Peyer's patch (tissue), 4 donors: Measurements from ENCODE around the gene SUCLG1. TPM values are rescaled to one million over a fixed set of nuclear protein-coding genes. Genes with fewer than 3 reads are reported as not detected.

Experiments used
- DNase-seq, 3 donors: peaks; one replicate each; pipeline ENCODE4 v3.0.0-alpha.2; 2017 to 2019
- H3K27ac ChIP-seq, 4 donors: fragments of 200-600 bp; sonication (generic); one replicate each; pipeline ENCODE4 v1.5.1; 2016 to 2019
- H3K27me3 ChIP-seq, 2 donors: fragments of 200-600 bp; sonication (generic); one replicate each; pipeline ENCODE4 v1.5.1; 2019
- H3K36me3 ChIP-seq, 3 donors: fragments of 200-600 bp; sonication (generic); one replicate each; pipeline ENCODE4 v1.5.1; 2016 to 2019
- H3K4me1 ChIP-seq, 4 donors: fragments of 200-600 bp; sonication (generic); one replicate each; pipeline ENCODE4 v1.5.1; 2016 to 2019
- H3K4me3 ChIP-seq, 4 donors: fragments of 200-600 bp; sonication (generic); 1 replicate in 3 of 4; 2 replicates in 1 of 4; pipeline ENCODE4 v1.5.1; 2016 to 2019; ENCODE audit warnings: mild to moderate bottlenecking in 1 of 4
- H3K9me3 ChIP-seq, 4 donors: fragments of 200-600 bp; sonication (generic); one replicate each; pipeline ENCODE4 v1.5.1; 2016 to 2019; ENCODE audit warnings: mild to moderate bottlenecking in 1 of 4
- POLR2A ChIP-seq, 2 donors: fragments of 450-650 bp; IDR thresholded peaks; one replicate each; pipeline ENCODE4 v1.5.1; 2017; ENCODE audit warnings: antibody characterized with exemption in 2 of 2, mild to moderate bottlenecking in 2 of 2, moderate library complexity in 2 of 2
- total RNA-seq, 4 donors: library from RNA; depleted of rRNA; stranded (reverse); fragments of >200 nt; gene quantifications; one replicate each; pipeline ENCODE4 v1.1.0, GENCODE V29; 2016
- TF ChIP-seq, protein P1 (sequence below), 6 experiments: fragments of 450-650 bp in 4 of 6; fragments of 200-600 bp in 2 of 6; sonication (generic) in 1 of 6; IDR thresholded peaks; one replicate each; pipeline ENCODE4 v1.5.1; 2017 to 2019; ENCODE audit warnings: antibody characterized with exemption in 6 of 6, mild to moderate bottlenecking in 3 of 6, moderate library complexity in 1 of 6

Gene SUCLG1
- total RNA-seq, 4 donors from 2014 or later: 83.3 to 386 (median 242) TPM

DNA sequence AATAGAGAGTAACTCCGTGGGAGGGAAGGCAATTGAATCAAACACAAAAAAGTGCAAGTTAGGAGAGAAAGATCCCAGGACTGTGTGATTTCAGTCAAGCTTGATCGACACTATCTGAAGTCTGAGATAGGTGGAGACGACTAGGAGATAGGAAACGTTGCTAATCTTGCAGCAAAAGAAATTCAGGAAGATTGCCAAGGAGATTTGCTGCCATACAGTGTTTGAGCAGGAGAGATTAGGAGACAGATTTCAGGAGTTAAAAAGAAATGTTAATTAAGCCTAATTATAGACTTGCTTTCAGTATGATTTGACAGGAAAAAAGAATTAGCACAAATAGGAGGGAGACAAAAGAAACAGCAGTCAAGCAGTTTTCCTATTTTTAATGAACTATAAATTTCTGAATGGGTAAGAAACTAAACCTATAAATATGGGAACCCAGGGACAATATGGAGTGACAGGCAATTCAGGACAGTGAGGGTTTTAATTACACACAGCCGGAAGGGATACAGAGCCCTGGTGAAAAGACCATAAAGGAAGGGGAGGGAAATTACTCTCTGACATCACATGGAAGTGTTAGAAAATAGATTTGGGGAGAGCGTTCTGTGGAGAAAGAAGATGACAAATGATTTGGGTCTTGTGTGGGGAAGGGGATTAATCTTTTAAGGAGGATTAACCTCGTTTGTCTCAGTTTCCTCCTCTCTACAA, 72.6 kb downstream of the SUCLG1 start:
- Histone ChIP-seq H3K27ac (no peak overlapping the region), H3K36me3 (no peaks in the 10 kb centered on the region), H3K4me3 (no peak overlapping the region), H3K4me1 (no peaks in the 10 kb centered on the region), H3K27me3 (no peaks in the 10 kb centered on the region), H3K9me3 (no peaks in the 10 kb centered on the region)
- DNase-seq: no peak
- no peak for TF ChIP-seq POLR2A (IDR thresholded peaks at IDR 0.05)
- TF ChIP-seq, protein P1, sequence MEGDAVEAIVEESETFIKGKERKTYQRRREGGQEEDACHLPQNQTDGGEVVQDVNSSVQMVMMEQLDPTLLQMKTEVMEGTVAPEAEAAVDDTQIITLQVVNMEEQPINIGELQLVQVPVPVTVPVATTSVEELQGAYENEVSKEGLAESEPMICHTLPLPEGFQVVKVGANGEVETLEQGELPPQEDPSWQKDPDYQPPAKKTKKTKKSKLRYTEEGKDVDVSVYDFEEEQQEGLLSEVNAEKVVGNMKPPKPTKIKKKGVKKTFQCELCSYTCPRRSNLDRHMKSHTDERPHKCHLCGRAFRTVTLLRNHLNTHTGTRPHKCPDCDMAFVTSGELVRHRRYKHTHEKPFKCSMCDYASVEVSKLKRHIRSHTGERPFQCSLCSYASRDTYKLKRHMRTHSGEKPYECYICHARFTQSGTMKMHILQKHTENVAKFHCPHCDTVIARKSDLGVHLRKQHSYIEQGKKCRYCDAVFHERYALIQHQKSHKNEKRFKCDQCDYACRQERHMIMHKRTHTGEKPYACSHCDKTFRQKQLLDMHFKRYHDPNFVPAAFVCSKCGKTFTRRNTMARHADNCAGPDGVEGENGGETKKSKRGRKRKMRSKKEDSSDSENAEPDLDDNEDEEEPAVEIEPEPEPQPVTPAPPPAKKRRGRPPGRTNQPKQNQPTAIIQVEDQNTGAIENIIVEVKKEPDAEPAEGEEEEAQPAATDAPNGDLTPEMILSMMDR (IDR thresholded peaks at IDR 0.05): no peak

DNA sequence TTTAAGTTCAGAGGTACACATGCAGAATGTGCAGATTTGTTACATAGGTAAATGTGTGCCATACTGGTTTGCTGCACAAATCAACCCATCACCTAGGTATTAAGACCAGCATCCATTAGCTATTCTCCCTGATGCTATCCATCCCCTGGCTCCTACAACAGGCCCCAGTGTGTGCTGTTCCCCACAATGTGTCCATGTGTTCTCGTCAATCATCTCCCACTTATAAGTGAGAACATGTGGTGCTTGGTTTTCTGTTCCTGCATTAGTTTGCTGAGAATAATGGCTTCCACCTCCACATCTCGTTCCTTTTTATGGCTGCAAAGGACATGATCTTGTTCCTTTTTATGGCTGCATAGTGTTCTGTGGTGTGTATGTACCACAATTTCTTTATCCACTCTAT, 75.8 kb downstream of the SUCLG1 start:
- no peak overlapping the region for H3K27ac ChIP-seq
- H3K4me3 ChIP-seq: no peak overlapping the region
- no peak for DNase-seq
- TF ChIP-seq POLR2A (IDR thresholded peaks at IDR 0.05): no peak
- TF ChIP-seq, protein P1 (IDR thresholded peaks at IDR 0.05): no peak
- no peaks in the 10 kb centered on the region for H3K27me3 ChIP-seq
- H3K4me1 ChIP-seq: no peaks in the 10 kb centered on the region
- no peaks in the 10 kb centered on the region for H3K36me3 ChIP-seq
- H3K9me3 ChIP-seq: no peaks in the 10 kb centered on the region

DNA sequence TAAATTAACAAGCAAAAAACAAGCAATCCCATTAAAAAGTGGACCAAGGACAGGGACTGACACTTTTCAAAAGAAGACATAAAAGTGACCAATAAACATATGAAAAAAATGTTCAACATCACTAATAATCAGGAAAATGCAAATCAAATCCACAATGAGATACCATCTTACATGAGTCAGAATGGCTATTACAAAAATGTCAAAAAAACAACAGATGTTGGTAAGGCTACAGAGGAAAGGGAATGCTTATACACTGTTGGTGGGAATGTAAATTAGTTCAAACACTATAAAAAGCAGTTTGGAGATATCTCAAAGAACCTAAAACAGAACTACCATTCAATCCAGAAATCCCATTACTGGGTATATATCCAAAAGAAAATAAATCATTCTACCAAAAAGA, 78.2 kb downstream of the SUCLG1 start:
- H3K4me3 ChIP-seq: no peak overlapping the region
- no peaks in the 10 kb centered on the region for H3K36me3 ChIP-seq
- no peaks in the 10 kb centered on the region for H3K4me1 ChIP-seq
- no peaks in the 10 kb centered on the region for H3K9me3 ChIP-seq
- no peaks in the 10 kb centered on the region for H3K27me3 ChIP-seq
- DNase-seq: no peak
- no peak overlapping the region for H3K27ac ChIP-seq
- TF ChIP-seq, protein P1 (IDR thresholded peaks at IDR 0.05): no peak
- no peak for TF ChIP-seq POLR2A (IDR thresholded peaks at IDR 0.05)

DNA sequence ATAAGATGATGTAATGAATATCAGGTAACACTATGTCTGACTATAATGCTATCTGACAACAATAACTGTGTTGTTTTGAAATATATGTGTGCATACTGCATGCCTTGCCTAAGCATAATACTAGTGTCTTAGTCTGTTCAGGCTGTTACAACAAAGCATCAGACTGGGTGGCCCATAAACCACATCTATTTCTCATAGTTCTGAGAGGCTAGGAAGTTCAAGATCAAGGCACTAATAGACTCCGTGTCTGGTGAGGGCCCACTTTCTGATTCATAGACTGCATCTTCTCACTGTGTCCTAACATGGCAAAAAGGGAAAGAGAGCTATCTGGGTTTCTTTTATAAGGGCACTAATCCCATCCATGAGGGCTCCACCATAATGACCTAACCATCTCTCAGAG, 80.1 kb downstream of the SUCLG1 start:
- Histone ChIP-seq H3K9me3 (no peaks in the 10 kb centered on the region), H3K4me3 (no peak overlapping the region), H3K36me3 (no peaks in the 10 kb centered on the region), H3K27ac (no peak overlapping the region), H3K27me3 (no peaks in the 10 kb centered on the region), H3K4me1 (no peaks in the 10 kb centered on the region)
- no peak for TF ChIP-seq POLR2A (IDR thresholded peaks at IDR 0.05)
- TF ChIP-seq, protein P1 (IDR thresholded peaks at IDR 0.05): no peak
- DNase-seq: no peak

DNA sequence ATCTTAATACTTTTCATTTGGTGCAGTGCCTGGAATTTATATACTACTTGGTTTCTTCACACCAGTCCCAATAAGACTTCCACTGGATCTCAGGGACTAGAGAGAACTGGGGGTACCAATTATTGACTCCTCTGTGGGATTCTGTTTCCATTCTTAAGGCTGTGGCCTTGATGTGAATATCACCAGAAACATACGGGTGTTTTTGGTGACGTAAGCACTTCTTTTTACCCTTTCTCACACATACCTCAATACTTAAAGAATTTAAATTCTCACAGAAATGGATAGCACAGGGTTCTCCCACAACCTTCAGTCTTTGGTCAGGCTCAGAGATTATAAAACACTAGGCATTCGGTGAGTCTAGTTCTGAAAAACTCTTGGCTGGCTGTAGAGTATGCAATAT, 84.1 kb downstream of the SUCLG1 start:
- H3K27me3 ChIP-seq: no peaks in the 10 kb centered on the region

DNA sequence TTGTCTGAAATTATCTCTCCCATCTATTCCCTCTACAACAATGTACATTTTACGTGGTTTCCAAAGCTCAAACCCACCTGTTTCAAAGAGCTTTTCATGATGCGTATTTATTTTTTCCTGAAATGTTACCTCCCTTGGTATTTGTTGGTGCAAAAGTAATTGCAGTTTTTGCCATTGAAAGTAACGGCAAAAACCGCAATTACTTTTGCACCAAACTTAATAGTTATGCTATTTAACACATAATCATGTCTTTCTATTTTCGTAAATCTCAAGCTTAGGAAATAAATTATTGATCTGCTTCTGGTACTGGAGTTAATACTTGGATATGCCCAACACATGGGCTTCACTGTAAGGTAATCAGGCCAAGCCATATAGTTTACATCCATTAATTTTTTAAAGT, 85.2 kb downstream of the SUCLG1 start:
- Histone ChIP-seq H3K27ac (no peak overlapping the region), H3K36me3 (no peaks in the 10 kb centered on the region), H3K27me3 (no peaks in the 10 kb centered on the region), H3K4me1 (no peaks in the 10 kb centered on the region), H3K4me3 (no peak overlapping the region), H3K9me3 (no peaks in the 10 kb centered on the region)
- TF ChIP-seq, protein P1 (IDR thresholded peaks at IDR 0.05): no peak
- no peak for TF ChIP-seq POLR2A (IDR thresholded peaks at IDR 0.05)
- DNase-seq: no peak

More for the DNA sequence above, 84.1 kb downstream of the SUCLG1 start:
- Histone ChIP-seq H3K36me3 (no peaks in the 10 kb centered on the region), H3K4me1 (no peaks in the 10 kb centered on the region), H3K27ac (no peak overlapping the region), H3K4me3 (no peak overlapping the region), H3K9me3 (no peaks in the 10 kb centered on the region)
- DNase-seq: no peak
- no peak for TF ChIP-seq POLR2A (IDR thresholded peaks at IDR 0.05)

Other genes starting within 250 kb of the SUCLG1 start
- gene DNAH6, start 57.2 kb upstream of the SUCLG1 start, total RNA-seq: 1 to 10 TPM in 3 of 4 donors, under 1 TPM in 1; under 0.01 to 4.2 (median 1.3) TPM